ENCODE results near the gene DLGAP3.

GRCh38 chr1:34816332-34816731 is 113.1 kb downstream of the DLGAP3 start:
- no peak for TF ChIP-seq CTCF (IDR thresholded peaks at IDR 0.05)
- no peak for TF ChIP-seq POLR2A (IDR thresholded peaks at IDR 0.05)
- no peak for TF ChIP-seq POLR2AphosphoS5 (IDR thresholded peaks at IDR 0.05)

Data from prostate gland (tissue), 2 donors.